Measurements from ENCODE around the gene TRPC4AP. TPM values are rescaled to one million over a fixed set of nuclear protein-coding genes. Genes with fewer than 3 reads are reported as not detected.

TRPC4AP gene
- total RNA-seq, 4 donors from 2014 or later = 48.4 to 87.3 (median 57.8) TPM

- Histone ChIP-seq H3K9me3 (no peaks in the 10 kb centered on the region), H3K4me3 (no peak overlapping the region), H3K36me3 (peaks cover 86% of the 10 kb centered on the region), H3K27ac (no peak overlapping the region), H3K4me1 (no peaks in the 10 kb centered on the region), H3K27me3 (no peaks in the 10 kb centered on the region)
- TF ChIP-seq POLR2AphosphoS5 (IDR thresholded peaks at IDR 0.05) = no peak
- TF ChIP-seq CTCF (IDR thresholded peaks at IDR 0.05) = no peak
- no peak for TF ChIP-seq POLR2A (IDR thresholded peaks at IDR 0.05)
- TF ChIP-seq EP300 (IDR thresholded peaks at IDR 0.05) = no peak
- DNase-seq (ENCODE audit: low spot score in 2 of 2) = no peak
- 92% methylated on average over 2 of the region's 2 CpGs for WGBS
Observed at GRCh38 chr20:35015863-35016193, 76.8 kb downstream of the TRPC4AP start.

- H3K36me3 ChIP-seq = peaks cover 86% of the 10 kb centered on the region
- no peak for DNase-seq (ENCODE audit: low spot score in 2 of 2)
- 89% methylated on average over 5 of the region's 5 CpGs for WGBS
- no peak for TF ChIP-seq POLR2A (IDR thresholded peaks at IDR 0.05)
- no peak for TF ChIP-seq POLR2AphosphoS5 (IDR thresholded peaks at IDR 0.05)
- TF ChIP-seq CTCF (IDR thresholded peaks at IDR 0.05) = no peak
- TF ChIP-seq EP300 (IDR thresholded peaks at IDR 0.05) = no peak
- no peak overlapping the region for H3K27ac ChIP-seq
- H3K4me3 ChIP-seq = no peak overlapping the region
- H3K27me3 ChIP-seq = no peaks in the 10 kb centered on the region
- H3K4me1 ChIP-seq = peaks cover 2% of the 10 kb centered on the region
- no peaks in the 10 kb centered on the region for H3K9me3 ChIP-seq
Observed at GRCh38 chr20:35014537-35014936, 78.1 kb downstream of the TRPC4AP start.

- Histone ChIP-seq H3K36me3 (peaks cover 89% of the 10 kb centered on the region), H3K4me3 (no peak overlapping the region), H3K27me3 (no peaks in the 10 kb centered on the region), H3K27ac (no peak overlapping the region), H3K4me1 (peaks cover 8% of the 10 kb centered on the region), H3K9me3 (no peaks in the 10 kb centered on the region)
- no peak for DNase-seq (ENCODE audit: low spot score in 2 of 2)
- 88% methylated on average over 13 of the region's 13 CpGs for WGBS
- TF ChIP-seq CTCF (IDR thresholded peaks at IDR 0.05) (no peak), POLR2A (IDR thresholded peaks at IDR 0.05) (no peak), POLR2AphosphoS5 (IDR thresholded peaks at IDR 0.05) (no peak), EP300 (IDR thresholded peaks at IDR 0.05) (no peak)
Observed at GRCh38 chr20:35013421-35014411, 78.9 kb downstream of the TRPC4AP start.

- H3K4me1 ChIP-seq = peaks cover 12% of the 10 kb centered on the region
- peaks cover 93% of the 10 kb centered on the region for H3K36me3 ChIP-seq
- no peaks in the 10 kb centered on the region for H3K9me3 ChIP-seq
- no peak overlapping the region for H3K4me3 ChIP-seq
- no peak for TF ChIP-seq POLR2AphosphoS5 (IDR thresholded peaks at IDR 0.05)
- TF ChIP-seq EP300 (IDR thresholded peaks at IDR 0.05) = no peak
- no peak for TF ChIP-seq CTCF (IDR thresholded peaks at IDR 0.05)
- TF ChIP-seq POLR2A (IDR thresholded peaks at IDR 0.05) = no peak
- no peak for DNase-seq (ENCODE audit: low spot score in 2 of 2)
- no peaks in the 10 kb centered on the region for H3K27me3 ChIP-seq
- no peak overlapping the region for H3K27ac ChIP-seq
- 79% methylated on average over 13 of the region's 13 CpGs for WGBS
Observed at GRCh38 chr20:35012227-35013069, 80.2 kb downstream of the TRPC4AP start.

Data from suprapubic skin (tissue), 4 donors.